MCF 10A (cell line): ENCODE data around the gene ITGAE. TPM values are rescaled to one million over a fixed set of nuclear protein-coding genes. Genes with fewer than 3 reads are reported as not detected.
"Not testable (repeated sequence)": the region's sequence is repeated elsewhere in the genome, so short reads cannot be mapped to it uniquely, and the experiment has no call there.

Experiments
- BruUV-seq: library from RNA; stranded (reverse); fragments of 400-500 nt; replicated peaks from 2 replicates; lab custom pipeline; 2021; lab: Mats Ljungman, UMichigan
- CTCF ChIA-PET: fragments of 300-600 bp; sonication (Branson Sonifier 250); formaldehyde crosslinking; extraction: SDS; loops from one replicate; lab custom pipeline; 2021; ENCODE audit warnings: antibody characterized with exemption, inconsistent platforms; lab: Yijun Ruan, JAX
- POLR2A ChIA-PET: fragments of 300-600, 350-650 bp; sonication (Branson Sonifier 250); formaldehyde crosslinking; extraction: SDS; loops from one replicate; lab custom pipeline; 2020; ENCODE audit warnings: antibody characterized with exemption, inconsistent platforms; lab: Yijun Ruan, JAX
- DNase-seq: peaks from one replicate; pipeline ENCODE4 v3.0.0-alpha.2; 2018; ENCODE audit not compliant: unreplicated experiment
- H3K27ac Mint-ChIP-seq: one replicate; pipeline ENCODE4 v1.8.0; 2022; ENCODE audit warnings: mild to moderate bottlenecking, low read depth, mixed read lengths; ENCODE audit not compliant: unreplicated experiment
- H3K27me3 Mint-ChIP-seq: one replicate; pipeline ENCODE4 v1.8.0; 2022; ENCODE audit warnings: mixed read lengths; ENCODE audit not compliant: insufficient read depth, unreplicated experiment
- H3K36me3 Mint-ChIP-seq: one replicate; pipeline ENCODE4 v1.8.0; 2022; ENCODE audit warnings: mild to moderate bottlenecking, moderate library complexity, mixed read lengths; ENCODE audit not compliant: insufficient read depth, unreplicated experiment
- H3K4me1 Mint-ChIP-seq: one replicate; pipeline ENCODE4 v1.8.0; 2022; ENCODE audit warnings: mixed read lengths; ENCODE audit not compliant: insufficient read depth, unreplicated experiment
- H3K4me3 Mint-ChIP-seq: one replicate; pipeline ENCODE4 v1.8.0; 2022; ENCODE audit warnings: mild to moderate bottlenecking, moderate library complexity, mixed read lengths; ENCODE audit not compliant: unreplicated experiment
- H3K9me3 Mint-ChIP-seq: one replicate; pipeline ENCODE4 v1.8.0; 2022; ENCODE audit warnings: mixed read lengths; ENCODE audit not compliant: unreplicated experiment
- intact Hi-C: fragments of 100-400 bp; cut with micrococcal nuclease; formaldehyde crosslinking; loops from 2 replicates; pipeline ENCODE4 v1.14.1; 2022
- total RNA-seq: library from RNA; stranded (reverse); gene quantifications from 2 replicates; pipeline ENCODE4 v1.2.3, GENCODE V29; 2022
- TF ChIP-seq, protein P1 (sequence below): fragments of 200-600 bp; IDR thresholded peaks from one replicate; pipeline ENCODE4 v1.8.0; 2022; ENCODE audit warnings: antibody characterized with exemption, mild to moderate bottlenecking; ENCODE audit not compliant: unreplicated experiment

Gene ITGAE
- total RNA-seq, 1 experiment from 2014 or later = 26.6 TPM

- TF ChIP-seq, protein P1, sequence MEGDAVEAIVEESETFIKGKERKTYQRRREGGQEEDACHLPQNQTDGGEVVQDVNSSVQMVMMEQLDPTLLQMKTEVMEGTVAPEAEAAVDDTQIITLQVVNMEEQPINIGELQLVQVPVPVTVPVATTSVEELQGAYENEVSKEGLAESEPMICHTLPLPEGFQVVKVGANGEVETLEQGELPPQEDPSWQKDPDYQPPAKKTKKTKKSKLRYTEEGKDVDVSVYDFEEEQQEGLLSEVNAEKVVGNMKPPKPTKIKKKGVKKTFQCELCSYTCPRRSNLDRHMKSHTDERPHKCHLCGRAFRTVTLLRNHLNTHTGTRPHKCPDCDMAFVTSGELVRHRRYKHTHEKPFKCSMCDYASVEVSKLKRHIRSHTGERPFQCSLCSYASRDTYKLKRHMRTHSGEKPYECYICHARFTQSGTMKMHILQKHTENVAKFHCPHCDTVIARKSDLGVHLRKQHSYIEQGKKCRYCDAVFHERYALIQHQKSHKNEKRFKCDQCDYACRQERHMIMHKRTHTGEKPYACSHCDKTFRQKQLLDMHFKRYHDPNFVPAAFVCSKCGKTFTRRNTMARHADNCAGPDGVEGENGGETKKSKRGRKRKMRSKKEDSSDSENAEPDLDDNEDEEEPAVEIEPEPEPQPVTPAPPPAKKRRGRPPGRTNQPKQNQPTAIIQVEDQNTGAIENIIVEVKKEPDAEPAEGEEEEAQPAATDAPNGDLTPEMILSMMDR = no peak
- ChIA-PET POLR2A (interaction anchor here (0.6 kb wide), 2 partner anchors 704 to 1447 kb away, joined by 3 to 5 read pairs; no protein-coding TSS in a partner anchor), CTCF (no interaction called here)
- Mint-ChIP-seq H3K27me3 (no peaks in the 10 kb centered on the region), H3K4me3 (no peak overlapping the region), H3K27ac (no peak overlapping the region), H3K36me3 (peaks cover 10% of the 10 kb centered on the region), H3K9me3 (no peaks in the 10 kb centered on the region), H3K4me1 (no peaks in the 10 kb centered on the region)
- no peak for DNase-seq
- BruUV-seq = no TSS peak
- intact Hi-C loops = no loop called here
These were observed 92.6 kb downstream of the ITGAE start for GRCh38 chr17:3708366-3708765.

DNA sequence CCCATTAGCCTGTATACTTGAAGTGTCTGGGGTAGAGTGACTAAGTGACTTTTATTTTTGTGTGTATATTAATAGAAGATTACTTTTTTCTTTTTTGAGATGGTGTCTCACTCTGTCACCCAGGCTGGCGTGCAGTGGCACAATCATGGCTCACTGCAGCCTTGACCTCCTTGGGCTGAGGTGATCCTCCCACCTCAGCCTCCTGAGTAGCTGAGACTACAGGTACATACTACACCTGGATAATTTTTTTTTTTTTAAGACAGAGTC, 95.3 kb downstream of the ITGAE start:
- BruUV-seq, H3K4me1 Mint-ChIP-seq, POLR2A ChIA-PET, H3K4me3 Mint-ChIP-seq, CTCF ChIA-PET, H3K27me3 Mint-ChIP-seq, H3K27ac Mint-ChIP-seq, H3K36me3 Mint-ChIP-seq, intact Hi-C loops, DNase-seq, H3K9me3 Mint-ChIP-seq: not testable (repeated sequence)

DNA sequence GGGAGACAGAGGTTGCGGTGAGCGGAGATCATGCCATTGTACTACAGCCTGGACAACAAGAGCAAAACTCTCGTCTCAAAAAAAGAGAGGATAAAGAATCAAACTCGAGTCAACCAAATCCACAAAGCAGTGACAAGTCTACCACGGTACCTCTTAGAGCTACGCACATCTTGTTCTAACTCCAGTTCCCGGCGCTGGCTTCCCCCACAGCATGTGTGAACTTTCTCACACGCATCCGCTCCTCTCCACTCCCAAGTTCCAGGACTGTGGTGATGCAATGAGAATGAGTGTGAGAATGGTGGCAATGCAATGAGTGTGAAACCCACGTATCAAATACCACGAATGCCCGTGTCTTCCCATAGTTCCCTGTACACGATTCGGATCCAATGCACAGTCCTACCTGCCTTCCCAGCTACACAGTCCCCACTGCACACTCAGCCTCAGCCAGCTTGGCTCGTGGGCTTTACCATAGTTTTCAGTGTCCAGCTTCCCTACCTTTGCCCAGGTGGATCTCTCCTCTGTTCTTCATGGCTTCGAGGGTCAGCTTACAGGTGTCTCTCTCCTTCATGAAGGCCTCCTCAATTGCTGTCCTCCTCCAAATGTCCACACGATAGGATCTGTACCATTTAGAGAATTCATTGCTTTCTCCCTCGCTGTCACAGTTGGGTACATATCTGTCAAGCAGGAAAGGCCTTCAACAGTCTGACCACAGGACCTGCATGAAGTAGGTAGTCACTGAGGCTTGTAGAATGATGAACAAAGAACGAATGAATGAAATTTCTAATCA, 95.9 kb downstream of the ITGAE start:
- H3K4me3 Mint-ChIP-seq = no peak overlapping the region
- ChIA-PET CTCF (no interaction called here), POLR2A (no interaction called here)
- TF ChIP-seq, protein P1 = no peak
- no peaks in the 10 kb centered on the region for H3K27me3 Mint-ChIP-seq
- BruUV-seq = no TSS peak
- H3K4me1 Mint-ChIP-seq = no peaks in the 10 kb centered on the region
- intact Hi-C loops = no loop called here
- peaks cover 7% of the 10 kb centered on the region for H3K9me3 Mint-ChIP-seq
- H3K27ac Mint-ChIP-seq = no peak overlapping the region
- peaks cover 4% of the 10 kb centered on the region for H3K36me3 Mint-ChIP-seq
- DNase-seq = no peak

DNA sequence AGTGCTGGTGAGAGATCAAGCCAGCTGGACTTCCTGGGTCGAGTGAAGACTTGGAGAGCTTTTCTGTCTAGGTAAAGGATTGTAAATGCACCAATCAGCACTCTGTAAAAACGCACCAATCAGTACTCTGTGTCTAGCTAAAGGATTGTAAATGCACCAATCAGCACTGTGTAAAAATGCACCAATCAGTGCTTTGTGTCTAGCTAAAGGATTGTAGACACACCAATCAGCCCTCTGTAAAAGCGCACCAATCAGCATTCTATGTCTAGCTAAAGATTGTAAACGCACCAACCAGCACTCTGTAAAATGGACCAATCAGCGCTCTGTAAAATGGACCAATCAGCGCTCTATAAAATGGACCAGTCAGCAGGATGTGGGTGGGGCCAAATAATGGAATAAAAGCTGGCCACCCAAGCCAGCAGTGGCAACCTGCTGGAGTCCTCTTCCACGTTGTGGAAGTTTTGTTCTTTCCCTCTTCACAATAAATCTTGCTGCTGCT, 98.9 kb downstream of the ITGAE start:
- BruUV-seq, DNase-seq, H3K27me3 Mint-ChIP-seq, H3K9me3 Mint-ChIP-seq, H3K4me3 Mint-ChIP-seq, H3K27ac Mint-ChIP-seq, H3K4me1 Mint-ChIP-seq, intact Hi-C loops, H3K36me3 Mint-ChIP-seq: not testable (repeated sequence)
- POLR2A ChIA-PET = interaction anchor here (0.8 kb wide), 1 partner anchor 11 kb away, joined by 5 read pairs; no protein-coding TSS in a partner anchor
- CTCF ChIA-PET = interaction anchor here (0.6 to 0.9 kb wide), 2 partner anchors 19 to 126 kb away, joined by 3 read pairs; no protein-coding TSS in a partner anchor

DNA sequence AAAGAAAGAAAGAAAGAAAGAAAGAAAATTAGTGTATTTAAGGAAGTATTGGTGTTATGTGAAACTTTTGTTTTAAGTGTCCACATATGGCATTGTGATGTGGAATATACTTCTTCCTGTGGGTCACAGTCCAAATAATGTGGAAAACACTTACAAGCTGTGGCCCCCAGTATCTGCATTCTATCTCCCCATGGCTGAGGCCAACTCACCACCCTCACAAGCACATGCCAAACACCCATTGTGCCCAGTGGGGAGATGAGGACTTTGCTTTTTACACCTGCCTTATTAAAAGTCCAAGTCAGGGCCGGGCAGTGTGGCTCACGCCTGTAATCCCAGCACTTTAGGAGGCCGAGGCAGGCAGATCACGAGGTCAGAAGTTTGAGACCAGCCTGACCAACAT, 101.0 kb downstream of the ITGAE start:
- DNase-seq = no peak
- intact Hi-C loops = no loop called here
- H3K27me3 Mint-ChIP-seq = no peaks in the 10 kb centered on the region
- BruUV-seq = no TSS peak
- peaks cover 4% of the 10 kb centered on the region for H3K36me3 Mint-ChIP-seq
- H3K4me3 Mint-ChIP-seq = no peak overlapping the region
- no peak overlapping the region for H3K27ac Mint-ChIP-seq
- ChIA-PET CTCF (interaction anchor here (0.7 kb wide), 1 partner anchor 35 kb away, joined by 3 read pairs; no protein-coding TSS in a partner anchor), POLR2A (no interaction called here)
- peaks cover 7% of the 10 kb centered on the region for H3K9me3 Mint-ChIP-seq
- no peaks in the 10 kb centered on the region for H3K4me1 Mint-ChIP-seq
- TF ChIP-seq, protein P1 = no peak
